Activated naive CD8-positive, alpha-beta T cell (primary cell): ENCODE results near the gene WNT5A.

ENCODE experiments used
- H3K27ac Mint-ChIP-seq: one replicate; pipeline ENCODE4 v1.8.0; 2021; ENCODE audit warnings: mixed read lengths
- H3K27me3 Mint-ChIP-seq: one replicate; pipeline ENCODE4 v1.8.0; 2021; ENCODE audit warnings: mixed read lengths
- H3K36me3 Mint-ChIP-seq: one replicate; pipeline ENCODE4 v1.8.0; 2021; ENCODE audit warnings: mixed read lengths
- H3K4me1 Mint-ChIP-seq: one replicate; pipeline ENCODE4 v1.8.0; 2021; ENCODE audit warnings: low read depth, mixed read lengths
- H3K4me3 Mint-ChIP-seq: one replicate; pipeline ENCODE4 v1.8.0; 2021; ENCODE audit warnings: mild to moderate bottlenecking, mixed read lengths
- H3K9me3 Mint-ChIP-seq: one replicate; pipeline ENCODE4 v1.8.0; 2021; ENCODE audit warnings: low read depth, mixed read lengths

The WNT5A gene

DNA sequence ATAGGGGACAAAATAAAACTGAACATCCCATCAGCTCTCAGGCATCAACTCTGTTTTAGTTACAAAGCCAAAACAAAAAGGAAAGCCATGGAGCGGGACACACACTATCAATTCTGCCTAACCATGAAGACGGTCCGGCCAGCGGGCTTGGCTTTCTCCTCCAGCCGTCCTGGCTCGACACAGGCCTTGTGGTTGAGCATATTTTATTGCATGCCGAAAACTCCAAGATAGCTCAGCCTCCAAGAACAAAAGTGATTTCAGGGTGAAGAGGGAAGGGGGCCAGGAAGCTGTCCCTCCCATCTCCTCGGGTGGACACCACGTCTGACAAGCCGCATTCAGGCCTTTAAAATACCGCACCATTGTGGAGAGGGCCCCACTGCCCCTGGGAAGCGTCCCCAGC, 31.2 kb downstream of the WNT5A start:
- no peaks in the 10 kb centered on the region for H3K27me3 Mint-ChIP-seq
- H3K4me3 Mint-ChIP-seq: no peak overlapping the region
- H3K27ac Mint-ChIP-seq: no peak overlapping the region
- no peaks in the 10 kb centered on the region for H3K4me1 Mint-ChIP-seq
- no peaks in the 10 kb centered on the region for H3K36me3 Mint-ChIP-seq
- peaks cover 2% of the 10 kb centered on the region for H3K9me3 Mint-ChIP-seq

DNA sequence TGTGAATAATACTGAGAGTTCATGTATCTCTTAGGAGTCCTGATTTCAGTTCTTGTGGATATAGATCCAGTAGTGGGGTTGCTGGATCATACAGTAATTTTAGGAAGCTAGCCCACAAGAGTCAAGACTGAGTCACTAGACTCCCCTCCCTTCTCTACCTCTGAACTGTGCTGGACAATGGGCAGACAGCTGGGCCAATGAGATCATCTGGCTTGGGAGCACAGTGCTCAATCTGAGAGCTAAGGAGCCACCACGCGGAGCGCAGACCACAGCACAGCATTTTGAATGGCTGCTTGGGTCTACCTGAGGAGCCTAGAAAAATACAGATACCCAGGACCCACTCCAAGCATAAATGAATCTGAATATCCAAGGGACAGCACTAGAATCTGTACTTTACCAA, 32.5 kb downstream of the WNT5A start:
- no peak overlapping the region for H3K4me3 Mint-ChIP-seq
- H3K4me1 Mint-ChIP-seq: no peaks in the 10 kb centered on the region
- H3K9me3 Mint-ChIP-seq: peaks cover 3% of the 10 kb centered on the region
- no peaks in the 10 kb centered on the region for H3K36me3 Mint-ChIP-seq
- no peak overlapping the region for H3K27ac Mint-ChIP-seq
- H3K27me3 Mint-ChIP-seq: no peaks in the 10 kb centered on the region

DNA sequence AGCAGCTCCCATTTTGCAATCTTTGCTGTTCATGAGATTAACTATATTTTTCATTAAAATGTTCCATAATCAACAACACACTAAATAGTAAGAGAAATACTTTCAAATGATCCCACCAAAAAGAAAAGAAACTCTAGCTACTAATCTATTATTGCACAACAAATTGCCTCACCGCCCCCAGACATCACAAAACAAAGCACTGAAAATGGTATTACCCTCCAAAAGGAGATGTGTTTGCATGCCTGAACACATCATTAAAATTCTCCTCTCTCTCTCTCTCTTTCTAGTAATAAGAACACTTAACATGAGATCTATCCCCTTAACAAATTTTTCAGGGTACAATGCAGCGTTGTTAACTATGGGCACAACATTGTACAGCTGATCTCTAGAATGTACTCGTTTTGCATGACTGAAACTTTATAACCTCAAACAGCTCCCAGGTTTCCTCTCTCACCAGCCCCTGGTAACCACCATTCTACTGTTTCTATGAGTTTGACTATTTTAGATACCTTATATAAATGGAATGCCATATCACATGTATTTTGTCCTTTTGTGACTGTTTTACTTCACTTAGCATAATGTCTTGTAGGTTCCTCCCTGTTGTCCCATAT, 33.1 kb downstream of the WNT5A start:
- Mint-ChIP-seq H3K27me3 (no peaks in the 10 kb centered on the region), H3K9me3 (peaks cover 3% of the 10 kb centered on the region), H3K27ac (no peak overlapping the region), H3K36me3 (no peaks in the 10 kb centered on the region), H3K4me1 (no peaks in the 10 kb centered on the region), H3K4me3 (no peak overlapping the region)

DNA sequence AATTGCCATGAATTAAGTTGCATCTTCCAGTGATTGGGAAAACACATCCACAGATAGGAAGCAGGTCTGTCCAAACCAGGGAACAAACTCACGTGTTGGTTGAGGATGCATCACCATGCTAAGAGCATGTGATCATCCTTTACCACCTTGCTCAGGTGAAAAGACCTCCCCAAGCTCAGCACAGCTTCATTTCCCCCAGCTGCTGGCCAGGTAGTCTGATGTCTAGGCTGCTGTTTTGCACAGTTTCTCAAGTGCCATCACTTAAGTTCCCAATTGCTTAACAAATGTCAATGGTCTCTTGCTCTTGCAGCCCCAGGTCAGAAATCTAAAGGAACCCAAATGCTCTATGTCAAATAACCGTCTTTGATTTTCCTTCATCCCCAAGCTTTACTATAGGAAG, 34.2 kb downstream of the WNT5A start:
- Mint-ChIP-seq H3K4me1 (no peaks in the 10 kb centered on the region), H3K36me3 (no peaks in the 10 kb centered on the region), H3K9me3 (peaks cover 3% of the 10 kb centered on the region), H3K27ac (no peak overlapping the region), H3K4me3 (no peak overlapping the region), H3K27me3 (no peaks in the 10 kb centered on the region)

DNA sequence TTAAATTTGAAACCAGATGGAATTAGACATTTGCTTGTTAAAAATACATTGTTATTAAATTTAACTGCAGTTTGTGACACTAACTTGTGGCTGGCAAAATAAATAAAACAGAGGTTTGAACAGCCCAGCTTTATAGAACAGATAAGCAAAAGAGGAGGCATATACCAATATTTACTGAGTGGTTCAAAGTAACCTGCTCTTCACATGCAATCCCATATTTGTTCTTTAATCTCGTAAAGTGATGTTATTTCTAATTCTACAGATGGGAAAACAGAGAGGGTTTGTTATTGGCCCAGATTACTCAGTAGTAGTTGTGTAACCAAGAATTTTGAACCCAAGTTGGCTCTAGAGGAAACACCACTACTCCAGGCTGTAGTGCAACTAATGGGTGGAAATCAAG, 37.6 kb downstream of the WNT5A start:
- Mint-ChIP-seq H3K27ac (no peak overlapping the region), H3K4me3 (no peak overlapping the region), H3K36me3 (no peaks in the 10 kb centered on the region), H3K27me3 (no peaks in the 10 kb centered on the region), H3K9me3 (peaks cover 3% of the 10 kb centered on the region), H3K4me1 (no peaks in the 10 kb centered on the region)

DNA sequence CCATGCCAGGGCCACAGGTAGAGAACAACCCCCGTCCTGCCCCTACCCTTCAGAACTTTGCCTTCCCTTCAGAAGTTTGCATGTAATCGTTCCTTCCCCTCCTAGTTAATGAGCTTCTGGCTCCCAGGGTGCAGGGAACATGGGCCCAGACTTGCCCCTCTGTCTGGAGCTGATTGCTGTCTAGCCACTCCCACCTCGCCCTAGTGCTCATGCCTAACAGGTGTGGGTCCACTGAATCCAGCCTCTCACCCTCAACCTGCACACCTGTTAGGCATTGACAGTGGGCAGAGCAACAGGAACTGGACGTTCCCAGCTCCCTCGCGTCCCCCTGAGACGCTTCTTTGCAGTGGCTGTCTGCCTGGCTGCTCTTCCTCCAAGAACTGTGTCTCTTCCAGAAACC, 40.3 kb downstream of the WNT5A start:
- no peaks in the 10 kb centered on the region for H3K4me1 Mint-ChIP-seq
- H3K36me3 Mint-ChIP-seq: no peaks in the 10 kb centered on the region
- no peak overlapping the region for H3K4me3 Mint-ChIP-seq
- peaks cover 3% of the 10 kb centered on the region for H3K9me3 Mint-ChIP-seq
- H3K27ac Mint-ChIP-seq: no peak overlapping the region
- no peaks in the 10 kb centered on the region for H3K27me3 Mint-ChIP-seq

DNA sequence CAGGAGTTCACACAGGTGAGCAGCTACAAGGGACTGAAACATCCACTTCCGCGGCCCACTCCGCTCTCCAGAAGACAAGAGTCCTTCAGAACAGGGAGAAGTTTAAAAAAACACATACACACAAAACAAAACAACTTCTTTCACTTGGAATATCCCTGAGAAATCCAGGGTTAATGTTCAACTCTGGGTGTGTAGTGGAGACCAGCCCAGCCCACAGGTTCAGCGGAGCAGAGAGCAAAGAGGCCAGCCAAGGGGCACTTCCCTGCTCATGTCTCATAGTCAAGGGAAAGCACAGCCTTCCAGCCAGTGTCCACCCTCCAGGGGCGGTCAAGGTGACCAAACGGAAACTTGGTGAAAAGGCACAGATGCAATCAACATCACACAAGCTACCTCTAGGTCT, 41.6 kb downstream of the WNT5A start:
- no peaks in the 10 kb centered on the region for H3K36me3 Mint-ChIP-seq
- H3K4me1 Mint-ChIP-seq: no peaks in the 10 kb centered on the region
- H3K27ac Mint-ChIP-seq: no peak overlapping the region
- H3K27me3 Mint-ChIP-seq: no peaks in the 10 kb centered on the region
- no peak overlapping the region for H3K4me3 Mint-ChIP-seq
- H3K9me3 Mint-ChIP-seq: no peaks in the 10 kb centered on the region

DNA sequence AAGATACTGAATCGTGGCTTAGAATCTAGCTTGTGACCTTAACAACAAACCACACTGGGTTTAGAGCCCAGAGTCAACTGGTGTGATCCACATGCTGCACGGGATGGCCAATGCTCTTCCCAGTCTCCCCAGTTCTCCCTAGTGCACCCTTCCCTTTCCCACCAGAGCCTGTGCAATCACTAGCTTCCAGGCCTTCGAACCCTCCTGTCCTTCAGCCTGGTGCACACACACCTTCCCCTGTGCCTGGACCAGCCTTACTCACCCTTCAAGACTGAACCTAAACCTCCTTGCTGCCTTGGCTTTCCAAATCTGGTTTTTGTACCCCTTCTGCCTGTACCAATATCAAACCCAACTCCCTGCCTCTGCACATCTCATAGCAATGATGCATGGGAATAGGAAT, 43.8 kb downstream of the WNT5A start:
- H3K4me3 Mint-ChIP-seq: no peak overlapping the region
- no peaks in the 10 kb centered on the region for H3K27me3 Mint-ChIP-seq
- no peaks in the 10 kb centered on the region for H3K4me1 Mint-ChIP-seq
- H3K27ac Mint-ChIP-seq: no peak overlapping the region
- no peaks in the 10 kb centered on the region for H3K9me3 Mint-ChIP-seq
- H3K36me3 Mint-ChIP-seq: no peaks in the 10 kb centered on the region

DNA sequence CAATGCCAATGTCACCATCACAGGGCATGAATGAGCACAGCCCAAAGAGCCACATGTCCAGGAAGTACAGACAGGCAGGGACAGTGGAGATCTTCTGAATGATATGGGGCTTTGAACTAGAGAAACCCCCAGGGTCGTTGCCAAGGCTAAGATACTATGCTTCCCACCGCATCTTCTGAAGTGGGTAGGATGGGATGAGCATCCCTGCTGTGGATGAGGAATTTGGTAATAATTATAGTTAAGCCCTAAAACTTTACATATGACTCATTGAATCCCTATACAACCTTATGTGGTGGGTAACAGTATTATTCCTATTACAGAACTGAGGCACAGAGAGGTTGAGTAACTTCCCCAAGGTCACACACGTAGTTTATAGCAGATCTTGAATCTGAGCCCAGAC, 44.2 kb downstream of the WNT5A start:
- Mint-ChIP-seq H3K4me1 (no peaks in the 10 kb centered on the region), H3K4me3 (no peak overlapping the region), H3K36me3 (no peaks in the 10 kb centered on the region), H3K27me3 (no peaks in the 10 kb centered on the region), H3K9me3 (no peaks in the 10 kb centered on the region), H3K27ac (no peak overlapping the region)

DNA sequence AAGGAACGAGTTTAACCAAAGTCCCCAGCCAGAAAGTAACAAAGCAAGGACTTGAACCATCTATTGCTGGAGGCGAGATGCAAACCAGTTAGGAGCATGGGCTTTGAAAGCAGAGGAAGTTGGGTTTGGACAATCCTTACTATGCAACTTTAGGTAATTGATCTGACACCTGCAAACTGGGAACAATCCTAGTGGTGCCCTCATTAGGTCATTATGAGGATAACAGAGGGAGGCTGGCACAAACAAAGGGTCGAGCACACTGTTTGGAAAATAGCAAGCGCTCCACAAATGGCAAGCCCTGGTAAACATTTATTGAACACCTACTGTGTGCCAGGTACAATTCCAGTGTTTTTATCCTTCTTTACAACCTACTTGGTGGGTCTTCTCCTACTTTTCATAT, 45.6 kb downstream of the WNT5A start:
- Mint-ChIP-seq H3K9me3 (no peaks in the 10 kb centered on the region), H3K4me1 (no peaks in the 10 kb centered on the region), H3K27ac (no peak overlapping the region), H3K36me3 (no peaks in the 10 kb centered on the region), H3K27me3 (peaks cover 3% of the 10 kb centered on the region), H3K4me3 (no peak overlapping the region)

DNA sequence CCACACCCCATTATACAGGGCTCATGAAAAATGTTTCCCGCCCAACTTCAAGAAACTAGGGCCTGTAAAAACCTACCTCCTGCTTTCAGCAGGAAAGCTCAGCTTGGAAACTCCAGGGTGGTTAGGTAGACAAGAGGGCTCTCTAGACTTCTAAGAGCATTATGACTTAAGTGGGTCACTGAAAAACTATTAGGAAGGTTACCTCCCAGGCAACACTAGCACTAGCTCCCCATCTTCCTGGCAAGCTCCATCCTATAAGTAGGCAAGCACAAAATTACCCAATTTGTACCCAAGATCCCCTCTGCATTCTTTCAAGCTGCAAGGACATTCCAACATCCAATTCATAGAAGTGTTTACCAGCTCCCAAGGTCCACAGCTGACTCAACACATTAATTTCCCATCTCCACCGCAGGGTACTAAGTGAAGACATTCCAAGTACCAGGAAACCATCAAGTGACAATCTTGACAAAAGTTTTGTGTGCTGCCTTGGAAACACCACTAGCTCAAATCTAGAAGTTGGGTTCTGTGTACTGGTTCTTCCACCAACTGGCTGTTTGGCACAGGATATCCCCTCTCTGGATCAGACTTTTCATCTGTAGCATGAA, 46.9 kb downstream of the WNT5A start:
- H3K9me3 Mint-ChIP-seq: no peaks in the 10 kb centered on the region

DNA sequence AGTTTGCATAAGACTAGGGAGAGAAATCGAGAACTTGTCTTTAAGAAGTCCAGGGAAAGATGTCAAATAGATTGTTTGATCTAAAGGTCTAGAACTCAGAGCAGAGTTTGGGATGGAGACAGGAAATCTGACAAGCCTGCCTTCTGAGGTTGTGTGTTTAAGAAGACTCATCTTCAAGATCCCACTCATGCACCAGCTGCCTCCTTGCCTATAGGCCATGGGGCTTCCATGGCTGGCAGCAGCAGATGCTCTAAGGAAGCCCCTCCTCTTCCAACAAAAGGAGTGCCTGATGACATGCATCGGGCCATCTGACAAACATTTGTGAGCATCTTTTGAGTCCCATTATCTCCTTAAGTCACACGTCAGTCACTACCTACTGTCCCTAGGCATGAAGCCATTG, 47.4 kb downstream of the WNT5A start:
- Mint-ChIP-seq H3K36me3 (no peaks in the 10 kb centered on the region), H3K4me3 (no peak overlapping the region), H3K27me3 (peaks cover 3% of the 10 kb centered on the region), H3K27ac (no peak overlapping the region), H3K4me1 (no peaks in the 10 kb centered on the region), H3K9me3 (no peaks in the 10 kb centered on the region)

More for the DNA sequence above, 46.9 kb downstream of the WNT5A start:
- H3K27me3 Mint-ChIP-seq: peaks cover 3% of the 10 kb centered on the region
- no peak overlapping the region for H3K4me3 Mint-ChIP-seq
- H3K27ac Mint-ChIP-seq: no peak overlapping the region
- H3K36me3 Mint-ChIP-seq: no peaks in the 10 kb centered on the region
- no peaks in the 10 kb centered on the region for H3K4me1 Mint-ChIP-seq

DNA sequence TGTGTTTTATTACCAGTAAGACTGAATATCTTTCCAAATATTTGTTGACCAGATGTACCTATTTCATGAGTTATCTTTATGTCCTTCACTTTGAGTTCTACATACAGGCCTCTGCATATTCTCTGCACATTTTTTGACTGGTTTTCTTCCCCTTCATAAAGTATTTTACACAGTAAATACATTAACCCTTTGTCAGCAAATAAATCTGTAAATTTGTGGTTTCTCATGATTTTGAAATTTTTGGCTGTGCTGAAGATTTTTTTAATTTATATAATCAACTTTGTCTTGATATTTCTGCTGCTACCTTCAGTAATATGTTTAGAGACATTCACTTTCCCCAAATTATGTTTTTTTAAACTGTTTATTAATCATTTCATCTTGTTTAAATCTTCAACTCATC, 50.5 kb downstream of the WNT5A start:
- Mint-ChIP-seq H3K27me3 (peaks cover 8% of the 10 kb centered on the region), H3K4me3 (no peak overlapping the region), H3K4me1 (no peaks in the 10 kb centered on the region), H3K36me3 (no peaks in the 10 kb centered on the region), H3K27ac (no peak overlapping the region), H3K9me3 (no peaks in the 10 kb centered on the region)

DNA sequence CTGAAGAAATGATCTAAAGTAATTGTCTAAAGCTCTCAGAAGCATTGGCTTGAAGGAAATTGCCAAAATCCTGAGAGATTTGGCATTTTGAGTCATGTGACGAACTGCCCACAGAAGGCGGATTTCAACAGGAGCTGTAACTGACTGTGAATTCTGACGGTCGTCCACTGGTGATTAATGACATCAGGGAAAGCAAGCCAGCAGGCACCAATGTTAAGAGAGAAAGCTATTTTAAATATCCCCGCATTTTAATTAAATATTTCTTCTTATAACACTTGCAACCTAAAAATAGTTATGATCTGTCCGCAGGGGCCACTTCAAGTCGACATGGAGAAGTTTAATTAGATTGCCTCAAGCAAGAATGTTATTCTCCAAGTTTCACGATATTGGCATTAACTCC, 51.6 kb downstream of the WNT5A start:
- Mint-ChIP-seq H3K4me1 (no peaks in the 10 kb centered on the region), H3K36me3 (no peaks in the 10 kb centered on the region), H3K9me3 (no peaks in the 10 kb centered on the region), H3K4me3 (no peak overlapping the region), H3K27me3 (peaks cover 8% of the 10 kb centered on the region), H3K27ac (no peak overlapping the region)

DNA sequence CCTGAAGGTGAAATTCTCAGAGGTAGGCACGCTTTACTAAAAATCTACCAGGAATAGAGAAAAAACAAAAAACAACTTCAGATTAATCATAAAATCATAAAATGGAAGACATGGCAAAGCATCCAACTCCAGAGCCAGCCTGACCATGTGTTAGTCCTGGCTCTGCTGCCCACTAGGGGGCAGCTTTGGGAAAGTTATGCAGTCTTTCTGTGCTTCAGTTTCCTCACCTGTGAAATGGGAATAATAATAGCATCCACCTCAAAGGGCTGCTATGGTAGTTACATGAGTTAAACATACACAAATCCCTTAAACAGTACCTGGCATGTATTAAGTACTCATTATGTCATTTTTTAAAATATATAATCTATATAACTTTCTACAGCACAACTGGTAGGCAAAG, 52.3 kb downstream of the WNT5A start:
- no peaks in the 10 kb centered on the region for H3K4me1 Mint-ChIP-seq
- H3K27ac Mint-ChIP-seq: no peak overlapping the region
- no peaks in the 10 kb centered on the region for H3K9me3 Mint-ChIP-seq
- peaks cover 8% of the 10 kb centered on the region for H3K27me3 Mint-ChIP-seq
- no peaks in the 10 kb centered on the region for H3K36me3 Mint-ChIP-seq
- H3K4me3 Mint-ChIP-seq: no peak overlapping the region

DNA sequence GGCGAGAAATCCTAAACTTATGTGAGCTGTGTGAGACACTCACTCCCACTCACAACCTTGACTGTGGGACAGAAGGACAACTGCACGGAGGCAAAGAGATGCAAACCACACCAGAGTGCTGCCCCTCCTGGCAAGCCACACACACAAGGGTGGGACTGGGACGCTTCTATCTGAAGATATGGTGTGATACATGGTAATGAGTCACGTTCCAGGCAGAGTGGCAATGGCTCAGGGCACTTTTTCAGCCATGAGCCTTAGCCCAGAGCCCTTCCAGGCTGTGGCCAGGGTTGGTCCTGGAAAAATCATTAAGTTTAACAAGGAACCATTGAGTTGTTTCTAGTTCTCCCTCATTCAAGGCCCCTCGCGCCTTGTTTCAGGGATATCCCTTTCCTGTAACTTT, 56.1 kb downstream of the WNT5A start:
- no peaks in the 10 kb centered on the region for H3K4me1 Mint-ChIP-seq
- no peak overlapping the region for H3K4me3 Mint-ChIP-seq
- H3K9me3 Mint-ChIP-seq: no peaks in the 10 kb centered on the region
- no peaks in the 10 kb centered on the region for H3K36me3 Mint-ChIP-seq
- H3K27me3 Mint-ChIP-seq: peaks cover 4% of the 10 kb centered on the region
- H3K27ac Mint-ChIP-seq: no peak overlapping the region
